GM18907 (cell line): ENCODE measurements around the gene ADIPOR2.
"Not testable (repeated sequence)": the region's sequence is repeated elsewhere in the genome, so short reads cannot be mapped to it uniquely, and the experiment has no call there.

Experiments used
- ATAC-seq: cut with Tn5 transposase; IDR thresholded peaks from one replicate; pipeline ENCODE4 v1.9.1; 2021; ENCODE audit warnings: mild to moderate bottlenecking, moderate library complexity; ENCODE audit not compliant: unreplicated experiment

ADIPOR2 gene

DNA sequence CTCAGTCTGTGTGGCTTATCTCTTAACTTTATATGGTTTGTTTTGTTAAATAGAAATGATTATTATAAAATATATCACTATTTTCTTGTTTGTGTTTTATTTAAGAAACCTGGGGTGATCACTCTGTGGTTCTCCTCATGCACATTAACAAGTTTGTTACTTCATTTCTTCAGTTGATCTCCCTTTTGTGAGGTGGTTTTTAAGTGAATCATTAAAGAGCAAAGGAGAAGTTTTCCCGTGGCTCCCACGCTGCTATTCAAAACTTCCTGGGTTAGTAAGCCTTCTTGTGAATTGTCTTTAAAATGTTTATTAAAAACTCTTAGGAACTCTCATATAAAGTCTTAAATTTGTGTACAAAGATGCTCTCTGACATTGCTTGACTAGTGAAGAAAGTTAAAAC, 11.8 kb downstream of the ADIPOR2 start:
- no peak for ATAC-seq

DNA sequence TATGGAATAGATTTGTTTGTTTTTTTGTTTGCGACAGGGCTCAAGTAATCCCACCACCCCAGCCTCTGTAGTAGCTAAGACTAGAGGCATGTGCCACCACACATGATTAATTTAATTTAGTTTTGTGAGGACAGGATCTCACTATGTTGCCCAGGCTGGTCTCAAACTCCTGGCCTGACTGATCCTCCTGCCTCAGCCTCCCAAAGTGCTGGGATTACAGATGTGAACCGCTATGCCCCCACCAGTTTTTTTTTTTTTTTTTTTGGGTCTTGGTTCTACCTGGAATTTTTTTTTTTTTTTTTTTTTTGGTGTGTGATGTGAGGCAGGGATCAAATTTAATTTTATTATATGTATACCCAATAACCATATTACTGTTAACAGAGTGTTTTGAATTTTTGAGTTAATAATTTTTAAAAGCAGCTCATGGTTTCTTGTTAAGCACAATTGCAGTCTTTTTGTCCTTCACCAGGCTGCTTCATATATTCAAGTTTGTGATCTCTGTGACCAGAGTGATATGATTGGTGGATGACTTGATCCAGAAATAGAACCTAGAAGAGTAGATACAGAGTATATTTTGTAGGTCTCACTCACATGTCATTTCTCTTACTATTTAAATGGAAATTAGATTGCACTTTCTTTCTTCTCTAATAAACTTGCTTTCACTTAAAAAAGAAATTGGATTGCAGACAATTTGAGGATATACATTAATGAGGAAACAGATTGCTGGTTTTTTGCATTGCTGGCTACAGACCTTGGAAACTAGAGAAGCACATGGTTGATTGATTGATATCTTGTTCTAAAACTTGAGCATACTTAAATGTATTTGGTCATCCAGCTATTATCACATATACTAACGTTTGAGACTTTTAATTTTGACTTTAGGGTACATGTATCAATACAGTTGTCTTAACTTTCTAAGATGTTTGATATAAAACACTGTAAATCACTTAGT, 13.2 kb downstream of the ADIPOR2 start:
- no peak for ATAC-seq

DNA sequence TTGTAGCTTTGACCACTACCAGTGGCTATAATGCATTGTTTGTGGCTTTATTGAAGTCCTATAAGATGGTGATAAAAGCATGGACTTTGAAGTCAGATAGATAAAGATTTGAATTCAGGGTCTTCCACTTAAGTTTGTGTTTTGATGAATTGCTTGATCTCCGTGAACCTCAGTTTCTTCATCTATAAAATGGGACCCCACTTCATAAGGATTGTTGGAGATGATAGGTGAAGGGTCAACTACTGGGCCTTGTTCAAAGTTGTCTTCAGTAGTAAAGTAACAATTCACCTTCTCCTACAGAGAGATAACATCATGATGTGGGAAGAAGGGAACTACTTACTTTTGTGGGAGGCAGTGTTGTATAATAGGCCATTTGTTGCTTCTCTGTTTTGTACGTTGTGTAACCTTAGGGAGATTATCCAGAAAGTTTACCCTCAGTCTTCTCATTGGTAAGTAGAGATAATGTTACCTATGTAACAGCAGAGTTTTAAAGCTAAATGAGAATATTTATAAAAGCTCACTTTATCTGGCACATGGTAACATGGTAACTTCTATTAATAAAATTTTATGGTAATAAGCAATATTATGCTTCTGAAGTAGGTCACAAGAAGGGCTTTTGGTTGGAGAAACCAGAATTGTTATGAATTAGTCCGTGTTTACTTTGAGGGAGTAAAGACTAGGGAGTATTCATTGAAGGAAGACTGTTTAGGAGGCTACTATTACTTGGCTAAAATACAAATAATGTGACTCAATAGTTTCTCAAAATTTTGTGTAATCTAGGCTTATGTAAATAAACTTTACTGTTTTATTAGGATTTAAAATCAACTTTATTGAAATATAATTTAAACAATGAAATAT, 15.1 kb downstream of the ADIPOR2 start:
- ATAC-seq: no peak

DNA sequence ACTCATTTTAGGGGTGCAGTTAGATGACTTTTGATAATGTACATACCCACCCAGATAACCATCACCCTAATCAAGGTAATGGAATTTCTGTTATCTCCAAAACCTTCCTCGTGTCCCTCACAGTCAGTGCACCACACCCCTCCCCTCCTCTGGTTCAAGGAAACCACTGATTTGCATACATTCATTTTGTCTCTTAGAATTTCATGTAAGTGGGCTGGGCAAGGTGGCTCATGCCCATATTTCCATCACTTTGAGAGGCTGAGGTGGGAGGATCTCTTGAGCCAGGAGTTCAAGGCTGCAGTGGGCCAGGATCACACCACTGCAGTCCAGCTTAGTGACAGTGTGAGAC, 15.7 kb downstream of the ADIPOR2 start:
- no peak for ATAC-seq

DNA sequence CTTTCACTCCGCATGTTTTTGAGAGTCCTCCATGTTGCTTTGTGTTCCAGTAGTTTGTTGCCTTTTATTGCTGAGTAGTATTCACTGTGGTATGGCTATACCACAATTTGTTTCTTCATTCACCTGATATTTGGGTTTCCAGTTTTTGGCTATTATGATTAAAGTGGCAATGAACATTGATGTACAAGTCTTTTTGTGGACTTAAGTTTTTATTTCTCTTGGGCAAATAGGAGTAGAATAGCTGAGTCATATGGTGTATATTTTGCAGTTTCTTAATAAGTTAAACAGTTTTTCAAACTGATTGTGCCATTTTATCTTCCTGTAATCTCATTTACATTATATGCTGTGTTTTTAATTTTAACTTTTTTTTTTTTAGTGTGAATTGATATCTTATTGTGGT, 16.2 kb downstream of the ADIPOR2 start:
- ATAC-seq: no peak

DNA sequence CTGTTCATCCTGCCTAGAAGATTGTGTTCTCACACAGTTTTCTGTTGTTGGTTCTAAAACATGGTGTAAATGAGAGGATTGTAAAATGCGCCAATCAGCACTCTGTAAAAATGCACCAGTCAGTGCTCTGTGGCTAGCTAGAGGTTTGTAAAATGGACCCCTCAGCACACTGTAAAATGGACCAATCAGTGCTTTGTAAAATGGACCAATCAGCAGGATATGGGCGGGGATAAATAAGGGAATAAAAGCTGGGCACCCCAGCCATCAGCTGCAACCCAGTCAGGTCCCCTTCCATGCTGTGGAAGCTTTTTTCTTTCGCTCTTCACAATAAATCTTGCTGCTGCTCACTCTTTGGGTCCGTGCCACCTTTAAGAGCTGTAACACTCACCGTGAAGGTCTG, 19.1 kb downstream of the ADIPOR2 start:
- not testable (repeated sequence) for ATAC-seq

DNA sequence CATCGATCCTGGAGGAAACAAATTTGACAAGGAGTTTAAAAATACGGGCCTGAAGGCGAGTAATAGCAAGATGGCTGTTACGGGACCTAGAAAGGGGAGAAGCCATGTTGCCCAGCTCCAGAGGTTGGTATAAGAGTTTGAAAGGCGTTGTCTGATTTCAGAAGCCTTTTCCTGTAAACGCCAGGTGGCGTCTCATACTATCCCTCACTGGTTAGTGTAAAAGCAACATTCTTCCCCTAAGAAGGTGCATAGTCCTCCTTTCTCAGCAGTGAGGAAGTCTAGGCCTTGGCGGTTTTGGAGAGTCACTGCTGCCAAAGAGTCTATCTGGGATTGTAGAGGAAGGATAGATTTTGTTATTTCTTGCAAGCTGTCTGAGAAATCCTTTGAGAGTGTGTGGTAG, 20.0 kb downstream of the ADIPOR2 start:
- not testable (repeated sequence) for ATAC-seq

DNA sequence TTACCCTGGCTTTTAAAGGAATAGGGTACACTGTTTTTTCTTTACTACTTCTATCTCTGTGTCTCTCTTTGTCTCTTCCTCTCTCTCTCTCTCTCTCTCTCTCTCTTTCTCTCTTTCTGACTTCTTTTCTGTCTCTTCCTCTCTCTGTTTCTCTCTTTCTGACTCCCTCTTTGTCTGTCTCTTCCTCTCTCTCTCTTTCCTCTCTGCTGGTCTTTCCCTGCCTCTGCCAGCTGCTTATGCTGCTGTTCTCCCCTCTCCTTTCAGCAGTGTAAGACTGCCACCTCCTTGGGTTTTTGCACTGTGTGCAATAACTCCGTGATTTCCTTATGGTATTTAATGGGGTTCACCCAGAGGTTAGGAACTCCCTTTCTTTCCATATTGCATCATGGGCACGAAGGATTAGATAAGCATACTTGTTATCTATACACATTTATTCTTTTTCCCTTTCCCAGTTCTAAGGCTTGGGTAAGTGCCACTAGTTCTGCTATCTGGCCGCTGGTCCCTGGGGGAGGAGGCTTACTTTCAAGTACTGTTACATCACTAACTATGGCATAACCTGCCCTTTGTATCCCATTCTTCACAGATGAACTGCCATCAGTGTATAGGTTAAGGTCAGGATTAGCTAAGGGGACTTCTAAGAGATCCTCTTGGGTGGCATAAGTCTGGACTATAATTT, 20.8 kb downstream of the ADIPOR2 start:
- ATAC-seq: not testable (repeated sequence)

DNA sequence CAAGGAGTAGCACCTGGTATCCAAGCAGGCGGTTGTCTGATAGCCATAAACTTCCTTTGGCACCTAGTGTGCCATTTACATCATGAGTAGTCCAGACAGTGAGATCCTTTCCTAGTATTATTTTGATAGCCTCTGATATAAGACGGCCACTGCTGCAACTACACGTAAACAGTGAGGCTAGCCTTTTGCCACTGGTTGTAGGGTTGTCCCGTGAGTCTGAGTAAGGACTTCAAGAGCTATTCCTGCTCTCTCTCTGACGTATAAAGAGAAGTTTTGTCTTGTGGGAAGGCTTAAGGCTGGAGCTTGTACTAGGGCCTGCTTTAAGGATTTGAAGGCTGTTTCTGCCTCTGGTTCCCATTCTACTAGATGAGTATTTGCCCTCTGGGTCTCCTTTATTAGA, 21.4 kb downstream of the ADIPOR2 start:
- not testable (repeated sequence) for ATAC-seq

DNA sequence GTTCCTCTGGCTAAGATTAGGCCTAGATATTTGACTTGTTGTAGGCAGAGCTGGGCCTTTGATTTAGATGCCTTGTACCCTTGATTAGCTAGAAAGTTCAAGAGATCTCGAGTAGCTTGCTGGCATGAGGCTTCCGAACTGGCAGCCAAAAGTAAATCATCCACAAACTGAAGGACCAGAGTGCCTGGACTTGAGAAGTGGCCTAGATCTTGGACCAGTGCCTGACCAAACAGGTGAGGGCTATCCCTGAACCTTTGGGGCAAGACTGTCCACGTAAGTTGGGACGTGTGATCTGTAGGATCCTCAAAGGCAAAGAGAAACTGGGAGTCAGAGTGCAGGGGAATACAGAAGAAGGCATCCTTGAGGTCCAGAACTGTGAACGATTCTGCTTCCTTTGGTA, 22.0 kb downstream of the ADIPOR2 start:
- ATAC-seq: not testable (repeated sequence)

DNA sequence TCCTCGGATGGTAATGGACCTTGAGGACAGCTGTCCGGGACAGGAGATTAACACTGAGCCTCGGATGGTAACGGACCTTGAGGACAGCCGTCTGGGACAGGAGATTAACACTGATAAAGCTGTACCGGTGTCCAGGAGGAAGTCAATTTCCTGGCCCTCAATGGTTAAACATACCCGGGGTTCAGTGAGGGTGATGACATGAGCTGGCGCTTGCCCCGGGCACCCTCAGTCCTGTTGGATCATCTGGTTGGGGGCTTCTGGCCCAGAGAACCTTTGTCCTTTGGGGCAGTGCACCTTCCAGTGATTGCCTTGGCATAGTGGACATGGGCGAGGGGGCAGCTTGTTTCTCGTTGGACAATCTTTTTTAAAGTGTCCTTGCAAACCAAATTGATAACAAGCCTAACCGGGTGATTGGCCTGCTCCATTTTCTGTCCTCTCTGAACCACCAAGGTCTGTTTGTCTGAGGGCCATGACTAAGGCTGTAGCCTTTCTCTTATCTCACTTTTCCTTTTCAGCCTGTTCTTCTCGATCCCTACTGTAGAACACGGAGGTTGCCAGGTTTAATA, 23.0 kb downstream of the ADIPOR2 start:
- ATAC-seq: not testable (repeated sequence)

DNA sequence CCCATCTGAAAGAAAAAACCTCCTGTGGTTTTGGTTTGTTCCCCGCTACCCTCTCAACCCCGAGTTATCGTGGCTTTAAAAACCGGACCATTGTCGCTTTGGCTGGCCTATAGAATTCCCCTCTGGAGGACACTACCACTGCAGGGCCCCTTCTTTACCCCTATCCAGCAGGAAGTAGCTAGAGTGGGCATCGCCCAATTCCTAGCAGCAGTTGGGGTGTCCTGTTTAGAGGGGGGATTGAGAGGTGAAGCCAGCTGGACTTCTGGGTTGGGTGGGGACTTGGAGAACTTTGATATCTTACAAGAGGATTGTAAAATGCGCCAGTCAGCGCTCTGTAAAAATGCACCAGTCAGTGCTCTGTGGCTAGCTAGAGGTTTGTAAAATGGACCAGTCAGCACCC, 24.6 kb downstream of the ADIPOR2 start:
- not testable (repeated sequence) for ATAC-seq

DNA sequence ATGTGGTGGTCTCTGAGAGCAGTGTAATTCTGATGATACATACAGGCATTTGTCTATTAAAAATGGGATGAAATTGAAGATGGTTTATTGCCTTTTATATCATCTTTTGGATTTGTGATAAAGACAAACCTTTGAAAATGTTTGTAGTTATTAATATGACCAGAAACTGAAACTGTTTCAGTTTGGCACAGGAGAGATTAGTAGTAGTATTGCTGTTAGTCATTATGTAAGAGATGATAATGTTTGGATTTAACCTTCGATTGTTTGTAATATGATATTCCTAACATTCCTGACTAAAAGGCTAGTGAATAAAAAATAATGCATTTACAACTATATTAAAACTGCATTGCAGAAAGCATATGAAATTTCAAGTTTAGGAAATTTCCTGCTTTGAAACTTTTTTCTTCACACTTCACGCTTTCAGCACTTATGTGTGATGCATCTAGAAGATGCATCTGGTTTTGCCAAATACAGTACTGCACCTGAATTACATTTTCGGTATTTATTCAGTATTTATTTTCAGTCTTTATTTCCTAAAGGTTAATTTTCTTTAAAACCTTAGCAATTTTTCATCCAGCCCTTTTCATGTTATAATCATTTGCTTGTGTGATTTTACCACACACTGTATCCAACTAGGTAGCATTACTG, 25.5 kb downstream of the ADIPOR2 start:
- no peak for ATAC-seq

DNA sequence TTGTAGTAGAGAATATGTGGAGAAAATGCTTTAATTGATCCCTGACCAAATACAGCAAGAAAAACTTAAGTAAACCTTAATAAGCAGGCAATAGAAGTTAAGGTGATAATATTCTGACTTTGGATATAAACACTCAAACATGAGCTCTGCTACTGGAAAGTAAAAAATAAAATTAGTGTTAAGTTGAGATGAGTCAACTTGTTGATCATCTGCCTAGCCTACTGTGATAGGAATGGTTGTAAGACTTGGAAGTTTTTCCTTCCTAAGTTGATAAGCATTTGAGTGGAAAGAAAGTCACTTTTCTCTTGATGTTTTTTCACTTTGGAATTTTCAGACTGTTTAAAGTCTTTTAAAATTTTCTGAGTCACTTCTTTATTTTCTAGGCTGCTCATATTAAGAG, 26.0 kb downstream of the ADIPOR2 start:
- no peak for ATAC-seq

DNA sequence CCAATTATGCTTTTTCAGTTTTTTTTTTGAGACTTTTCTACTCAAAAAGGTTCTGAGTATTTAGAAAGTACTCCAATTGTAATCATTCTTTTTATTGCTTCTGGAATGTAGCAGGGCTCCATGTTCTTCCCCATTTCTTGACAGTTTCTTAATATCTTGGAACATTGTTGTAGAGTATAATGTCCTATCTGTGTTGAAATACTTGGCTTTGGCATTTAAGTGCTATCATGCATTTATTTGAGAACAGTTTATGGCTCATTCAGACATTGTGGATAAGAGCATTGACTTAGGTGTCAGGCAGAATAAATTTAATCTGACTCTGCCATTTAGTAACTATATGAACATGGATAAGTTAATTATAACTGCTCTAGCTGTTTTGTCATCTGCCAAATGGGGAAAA, 28.3 kb downstream of the ADIPOR2 start:
- ATAC-seq: no peak

DNA sequence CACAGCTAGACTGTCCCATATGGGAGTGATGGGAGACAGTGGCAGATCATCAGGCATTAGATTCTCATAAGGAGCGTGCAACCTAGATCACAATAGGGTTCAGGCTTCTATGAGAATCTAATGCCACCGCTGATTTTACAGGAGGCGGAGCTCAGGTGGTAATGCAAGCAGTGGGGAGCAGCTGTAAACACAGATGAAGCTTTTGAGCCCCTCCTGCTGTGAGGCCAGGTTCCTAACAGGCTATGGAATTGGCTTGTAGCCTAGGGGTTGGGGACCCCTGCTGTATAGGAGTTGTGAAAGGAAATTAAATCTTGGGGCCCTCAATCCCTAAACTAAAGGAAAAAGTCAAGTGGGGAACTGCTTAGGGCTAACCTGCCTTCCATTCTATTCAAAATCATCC, 29.6 kb downstream of the ADIPOR2 start:
- ATAC-seq: no peak

DNA sequence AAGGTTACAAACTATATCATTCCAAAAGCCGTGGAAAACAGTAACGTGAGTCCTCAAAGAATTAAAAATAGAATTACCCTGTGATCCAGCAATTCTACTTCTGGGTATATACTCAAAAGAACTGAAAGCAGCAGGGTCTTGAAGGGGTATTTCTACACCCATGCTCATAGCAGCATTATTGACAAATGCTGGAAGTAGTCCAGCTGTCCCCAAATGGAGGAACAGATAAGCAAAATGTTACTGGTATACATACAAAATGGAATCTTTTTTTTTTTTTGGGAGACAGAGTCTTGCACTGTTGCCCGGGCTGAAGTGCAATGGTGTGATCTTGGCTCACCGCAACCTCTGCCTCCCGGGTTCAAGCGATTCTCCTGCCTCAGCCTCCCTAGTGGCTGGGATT, 32.9 kb downstream of the ADIPOR2 start:
- ATAC-seq: no peak

DNA sequence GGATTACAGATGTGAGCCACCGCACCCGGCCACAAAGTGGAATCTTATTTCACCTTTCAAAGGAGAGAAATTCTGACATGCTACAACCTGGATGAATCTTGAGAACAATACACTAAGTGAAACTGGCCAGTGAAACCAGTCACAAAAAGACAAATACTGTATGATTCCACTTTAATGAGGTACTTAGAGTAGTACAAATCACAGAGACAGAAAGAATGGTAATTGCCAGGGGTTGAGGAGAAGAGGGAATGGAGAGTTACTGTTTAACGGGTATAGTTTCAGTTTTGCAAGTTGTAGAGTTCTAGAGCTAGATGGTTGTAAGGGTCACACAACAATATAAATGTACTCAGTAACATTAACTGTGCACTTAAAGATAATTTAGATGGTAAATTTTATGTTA, 33.4 kb downstream of the ADIPOR2 start:
- ATAC-seq: no peak

DNA sequence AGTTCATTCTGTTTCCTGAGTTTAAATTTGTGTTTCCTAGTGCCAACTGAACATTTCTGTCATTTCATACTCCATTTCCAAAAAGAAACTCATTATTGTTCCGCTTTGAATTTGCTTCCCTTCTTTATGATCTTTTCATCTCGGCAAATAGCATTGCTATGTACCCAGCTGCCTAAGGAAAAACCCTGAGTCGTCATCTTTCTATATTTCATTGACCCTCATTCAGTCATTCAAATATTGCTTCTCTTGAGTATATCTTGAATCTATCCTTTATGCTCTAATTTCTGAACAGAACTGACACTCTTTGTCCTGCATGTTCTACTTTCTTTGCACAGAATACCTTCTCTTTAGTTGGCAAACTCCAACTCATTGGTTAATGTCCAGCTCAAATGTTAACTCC, 35.9 kb downstream of the ADIPOR2 start:
- ATAC-seq: no peak

DNA sequence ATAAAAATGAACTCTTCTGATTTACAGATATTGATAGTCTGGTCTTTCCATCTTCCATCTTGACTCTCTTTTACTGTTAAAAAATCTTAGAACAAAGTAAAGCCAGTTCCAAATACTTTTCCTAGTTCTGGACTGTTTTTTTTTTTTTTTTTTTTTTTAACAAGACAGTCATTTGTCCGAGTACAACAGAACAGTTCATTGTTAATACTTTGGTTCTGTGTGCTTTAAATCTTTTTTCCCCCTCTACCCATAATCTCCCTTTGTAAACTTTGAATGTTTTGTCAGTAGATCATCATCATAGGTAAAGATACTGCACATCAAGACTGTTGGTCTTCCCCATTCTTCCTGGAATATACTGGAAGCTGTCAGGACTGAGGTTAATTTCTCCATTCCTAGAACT, 38.0 kb downstream of the ADIPOR2 start:
- ATAC-seq: no peak
